Psoas muscle (tissue), 8 donors: ENCODE results near the gene RAB4A. TPM values are rescaled to one million over a fixed set of nuclear protein-coding genes. Genes with fewer than 3 reads are reported as not detected.

ENCODE experiments used
- ATAC-seq, 4 donors: fragments of 200-7000 bp; cut with Tn5 transposase; one replicate each; pipeline ENCODE4 v1.9.1; 2020; ENCODE audit warnings: moderate library complexity in 3 of 4, mild to moderate bottlenecking in 2 of 4
- DNase-seq, 2 donors: peaks; one replicate each; pipeline ENCODE4 v3.0.0-alpha.2; 2020
- H3K27ac ChIP-seq: fragments of 200-600 bp; one replicate; pipeline ENCODE4 v1.8.0; 2022
- H3K27me3 ChIP-seq, 3 donors: fragments of 200-600 bp in 1 of 3; one replicate each; pipeline versions ENCODE4 v1.6.1 to v1.8.0; 2013 to 2022; ENCODE audit warnings: low read length in 2 of 3, mild to moderate bottlenecking in 2 of 3, moderate library complexity in 1 of 3; ENCODE audit not compliant: insufficient read depth in 3 of 3
- H3K36me3 ChIP-seq, 2 donors: fragments of 200-600 bp in 1 of 2; one replicate each; pipeline versions ENCODE4 v1.6.1 to v1.8.0; 2013 to 2022; ENCODE audit warnings: low read depth in 1 of 2, mild to moderate bottlenecking in 1 of 2, moderate library complexity in 1 of 2; ENCODE audit not compliant: insufficient read depth in 1 of 2
- H3K4me1 ChIP-seq: fragments of 200-600 bp; one replicate; pipeline ENCODE4 v1.8.0; 2022
- H3K4me3 ChIP-seq: fragments of 200-600 bp; one replicate; pipeline ENCODE4 v1.8.0; 2022; ENCODE audit warnings: mild to moderate bottlenecking
- H3K9me3 ChIP-seq: fragments of 200-600 bp; one replicate; pipeline ENCODE4 v1.8.0; 2022
- WGBS, 3 donors: extraction: QIAGEN DNeasy Blood & Tissue Kit; methylation state at CpG; one replicate each; pipeline versions ENCODE4 v1.1.6 to v1.1.7; 2013; 5-methylcytosine and 5-hydroxymethylcytosine counted together
- intact Hi-C, 2 donors: fragments of 100-400 bp; cut with DNase I; formaldehyde crosslinking; loops; one replicate each; pipeline versions ENCODE4 v1.11.0 to v1.14.2; 2022
- polyA plus RNA-seq, 3 donors: library from polyadenylated mRNA; stranded (reverse); fragments of 200-250 nt; gene quantifications; one replicate each; pipeline ENCODE4 v1.2.3, GENCODE V29; 2013
- total RNA-seq, 4 donors: library from RNA; stranded (reverse); fragmentation: NEBNext Ultra II Directional in 2 of 4; extraction: Animal tissue kit (Norgen Biotek cat#: 25700) in 2 of 4; gene quantifications; one replicate each; pipeline versions ENCODE4 v1.2.1 to v1.2.4, GENCODE V29; 2021 to 2023
- TF ChIP-seq, protein P1 (sequence below): fragments of 200-600 bp; IDR thresholded peaks from one replicate; pipeline ENCODE4 v1.8.0; 2022; ENCODE audit warnings: antibody characterized with exemption
- donor health status: healthy with polysubstance abuse.
- donor health status: DM: no; HTN: no; CAD: no; lungs with moderate emphysema.
- donor health status: Bipolar disorder and iron deficiency.
- donor health status: healthy.
- donor health status: DM: yes; HTN: yes; CAD: no.
- donor health status: DM: no; HTN: no; CAD: no.
- donor health status: DM: no; HTN: no; CAD: no.
- donor health status: DM: yes; HTN: yes; CAD: no.

RAB4A gene
- total and polyA plus RNA-seq, 7 donors, result 25.2 to 67.4 (median 52.4) TPM

DNA sequence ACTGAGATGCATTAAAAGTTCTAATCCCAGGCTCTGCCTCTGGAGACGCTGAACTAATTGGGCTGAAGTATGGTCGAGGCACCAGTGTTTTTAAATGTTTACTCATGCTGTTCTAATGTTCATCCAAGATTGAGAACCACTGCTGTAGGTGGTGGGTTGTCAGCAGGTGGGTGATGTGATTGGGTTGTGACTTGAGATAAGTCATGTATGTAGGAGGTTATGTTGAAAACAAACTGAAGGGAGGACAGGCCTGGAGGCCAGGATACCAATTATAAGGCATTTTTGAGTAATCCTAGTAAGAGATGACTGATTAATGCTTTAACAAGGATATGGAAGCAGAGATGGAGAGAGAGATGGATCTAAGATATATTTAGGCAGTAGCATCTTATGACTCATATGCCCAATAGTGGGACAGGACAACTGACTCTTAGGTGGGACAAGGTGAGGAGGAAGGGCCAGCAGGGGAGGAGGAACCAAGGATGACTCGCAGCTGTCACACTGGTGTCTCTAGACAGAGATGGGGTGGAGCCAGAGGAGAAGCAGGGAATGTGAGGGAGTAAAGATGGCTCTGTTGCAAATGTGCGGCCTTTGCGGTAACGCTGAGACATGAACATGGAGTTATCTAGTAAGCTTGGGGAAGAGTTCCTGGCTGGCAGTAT, 29.3 kb downstream of the RAB4A start:
- intact Hi-C loops, result no loop called here
- Histone ChIP-seq H3K4me3 (no peak overlapping the region), H3K27me3 (no peaks in the 10 kb centered on the region), H3K9me3 (no peaks in the 10 kb centered on the region), H3K4me1 (peaks cover 16% of the 10 kb centered on the region), H3K36me3 (peaks cover 2 to 68% of the 10 kb centered on the region in 2 donors), H3K27ac (no peak overlapping the region)
- TF ChIP-seq, protein P1, sequence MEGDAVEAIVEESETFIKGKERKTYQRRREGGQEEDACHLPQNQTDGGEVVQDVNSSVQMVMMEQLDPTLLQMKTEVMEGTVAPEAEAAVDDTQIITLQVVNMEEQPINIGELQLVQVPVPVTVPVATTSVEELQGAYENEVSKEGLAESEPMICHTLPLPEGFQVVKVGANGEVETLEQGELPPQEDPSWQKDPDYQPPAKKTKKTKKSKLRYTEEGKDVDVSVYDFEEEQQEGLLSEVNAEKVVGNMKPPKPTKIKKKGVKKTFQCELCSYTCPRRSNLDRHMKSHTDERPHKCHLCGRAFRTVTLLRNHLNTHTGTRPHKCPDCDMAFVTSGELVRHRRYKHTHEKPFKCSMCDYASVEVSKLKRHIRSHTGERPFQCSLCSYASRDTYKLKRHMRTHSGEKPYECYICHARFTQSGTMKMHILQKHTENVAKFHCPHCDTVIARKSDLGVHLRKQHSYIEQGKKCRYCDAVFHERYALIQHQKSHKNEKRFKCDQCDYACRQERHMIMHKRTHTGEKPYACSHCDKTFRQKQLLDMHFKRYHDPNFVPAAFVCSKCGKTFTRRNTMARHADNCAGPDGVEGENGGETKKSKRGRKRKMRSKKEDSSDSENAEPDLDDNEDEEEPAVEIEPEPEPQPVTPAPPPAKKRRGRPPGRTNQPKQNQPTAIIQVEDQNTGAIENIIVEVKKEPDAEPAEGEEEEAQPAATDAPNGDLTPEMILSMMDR, result no peak
- DNase-seq (no peak), ATAC-seq (no peak)
- WGBS, 3 donors, result 87 to 90% (median 89%) methylated on average over 6 of the region's 6 CpGs

DNA sequence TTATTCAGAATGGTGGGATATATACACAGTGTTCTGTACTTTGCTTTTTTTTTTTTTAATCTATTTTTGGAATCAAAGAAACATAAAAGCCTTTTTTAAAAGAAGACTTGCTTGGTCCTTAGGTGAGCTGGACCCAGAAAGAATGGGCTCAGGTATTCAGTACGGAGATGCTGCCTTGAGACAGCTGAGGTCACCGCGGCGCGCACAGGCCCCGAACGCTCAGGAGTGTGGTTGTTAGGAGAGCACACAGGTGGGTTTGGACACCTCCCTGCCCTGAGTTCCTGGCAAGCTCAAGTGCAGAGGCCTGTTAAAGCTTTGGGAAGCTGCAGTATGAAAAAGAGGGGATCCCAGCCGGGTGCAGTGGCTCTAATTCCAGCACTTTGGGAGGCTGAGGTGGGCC, 31.8 kb downstream of the RAB4A start:
- intact Hi-C loops, result no loop called here
- H3K27me3 ChIP-seq, result no peaks in the 10 kb centered on the region
- H3K36me3 ChIP-seq, result peaks cover 2 to 86% of the 10 kb centered on the region in 2 donors
- H3K9me3 ChIP-seq, result no peaks in the 10 kb centered on the region
- no peak overlapping the region for H3K4me3 ChIP-seq
- 93 to 98% (median 96%) methylated on average over 8 of the region's 8 CpGs for WGBS, 3 donors
- H3K27ac ChIP-seq, result no peak overlapping the region
- TF ChIP-seq, protein P1, result no peak
- no peaks in the 10 kb centered on the region for H3K4me1 ChIP-seq
- no peak for DNase-seq
- ATAC-seq, result no peak

DNA sequence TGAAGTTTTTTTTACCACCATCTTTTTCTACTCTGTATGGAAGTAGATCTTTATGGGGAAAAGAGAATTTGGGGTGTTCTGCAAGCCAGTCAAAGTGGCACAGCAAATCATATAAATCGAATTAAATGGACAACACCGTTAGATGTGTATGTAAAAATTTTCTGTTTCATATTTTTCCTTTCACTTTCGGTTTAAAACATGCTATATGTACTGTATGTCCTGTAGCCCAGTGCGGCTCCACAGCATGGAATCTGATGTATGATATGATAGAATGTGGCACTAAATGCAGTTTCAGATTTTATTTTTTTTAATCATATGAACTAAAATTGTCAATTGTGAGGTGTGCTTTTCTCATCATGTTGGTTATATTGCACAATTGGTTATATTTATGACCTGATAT, 32.9 kb downstream of the RAB4A start:
- Histone ChIP-seq H3K36me3 (peaks cover 2 to 82% of the 10 kb centered on the region in 2 donors), H3K27me3 (no peaks in the 10 kb centered on the region), H3K9me3 (no peaks in the 10 kb centered on the region), H3K27ac (no peak overlapping the region), H3K4me1 (peaks cover 2% of the 10 kb centered on the region), H3K4me3 (no peak overlapping the region)
- TF ChIP-seq, protein P1, result no peak
- 90 to 94% (median 91%) methylated on average over 4 of the region's 4 CpGs for WGBS, 3 donors
- intact Hi-C loops, result no loop called here
- DNase-seq (no peak), ATAC-seq (no peak)

DNA sequence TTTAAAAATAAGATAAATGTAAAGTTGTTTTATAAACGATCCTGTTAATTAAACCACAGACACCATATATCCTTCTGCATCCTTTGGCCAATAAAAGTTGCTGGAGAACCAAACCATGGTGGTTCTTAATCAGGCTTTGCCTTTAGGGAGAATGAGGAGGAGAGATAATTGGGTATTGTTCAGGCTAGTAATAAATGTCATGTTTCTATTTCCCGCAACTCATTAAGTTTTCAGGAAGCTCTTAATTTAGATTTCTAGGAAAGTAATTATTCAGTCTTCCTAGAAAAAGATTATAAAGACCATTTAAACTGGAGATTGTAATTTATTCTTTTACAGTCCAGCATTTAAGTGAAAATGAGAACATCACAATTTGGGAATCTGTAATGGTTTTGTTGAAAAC, 34.5 kb downstream of the RAB4A start:
- no peak for ATAC-seq
- H3K36me3 ChIP-seq, result peaks cover 0 to 66% of the 10 kb centered on the region in 2 donors
- TF ChIP-seq, protein P1, result no peak
- peaks cover 13% of the 10 kb centered on the region for H3K4me1 ChIP-seq
- no peak overlapping the region for H3K27ac ChIP-seq
- DNase-seq, result no peak
- no peak overlapping the region for H3K4me3 ChIP-seq
- H3K9me3 ChIP-seq, result no peaks in the 10 kb centered on the region
- intact Hi-C loops, result no loop called here
- no peaks in the 10 kb centered on the region for H3K27me3 ChIP-seq
- 57 to 82% (median 61%) methylated on average over 2 of the region's 2 CpGs for whole genome bisulfite sequencing, 3 donors

DNA sequence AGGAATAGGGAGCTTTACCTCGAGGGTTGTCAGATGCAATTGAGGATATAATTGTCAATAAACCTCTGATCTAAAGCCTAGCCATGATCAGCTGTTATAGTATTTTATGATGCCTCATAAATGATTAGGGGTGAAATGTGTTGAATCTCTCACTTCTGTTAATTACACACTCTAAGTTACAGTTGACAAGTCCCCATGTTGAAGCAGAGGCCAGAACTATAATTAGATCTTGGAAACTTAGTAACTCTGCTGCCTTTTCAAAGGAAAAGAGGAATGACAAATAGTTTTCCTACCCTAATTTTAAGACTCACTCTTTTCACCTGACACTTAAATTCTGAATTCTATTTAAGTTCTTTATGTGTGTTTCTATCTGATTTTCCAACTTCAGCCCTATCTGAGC, 38.2 kb downstream of the RAB4A start:
- peak in 1 of 4 donors; percentile 35 for ATAC-seq
- WGBS, 3 donors, result 18 to 22% (median 20%) methylated on average over 1 of the region's 1 CpG

More for the DNA sequence above, 38.2 kb downstream of the RAB4A start:
- H3K36me3 ChIP-seq, result peaks cover 0 to 37% of the 10 kb centered on the region in 2 donors
- intact Hi-C loops, result no loop called here
- peak overlapping the region; percentile 31 for H3K27ac ChIP-seq
- no peak for DNase-seq
- no peak overlapping the region for H3K4me3 ChIP-seq
- no peaks in the 10 kb centered on the region for H3K27me3 ChIP-seq
- peaks cover 18% of the 10 kb centered on the region for H3K4me1 ChIP-seq
- TF ChIP-seq, protein P1, result no peak
- no peaks in the 10 kb centered on the region for H3K9me3 ChIP-seq
